Lower leg skin (tissue), 3 donors: ENCODE results near the gene ERO1A.

Experiments
- POLR2A ChIP-seq, 2 donors: fragments of 450-650 bp; IDR thresholded peaks; one replicate each; pipeline ENCODE4 v1.6.1; 2016 to 2017; ENCODE audit warnings: antibody characterized with exemption in 2 of 2, mild to moderate bottlenecking in 1 of 2, moderate library complexity in 1 of 2
- TF ChIP-seq, protein P1 (sequence below), 3 donors: fragments of 450-650 bp; IDR thresholded peaks; one replicate each; pipeline ENCODE4 v1.5.1; 2016; ENCODE audit warnings: antibody characterized with exemption in 3 of 3, mild to moderate bottlenecking in 3 of 3, moderate library complexity in 2 of 3

- TF ChIP-seq, protein P1, sequence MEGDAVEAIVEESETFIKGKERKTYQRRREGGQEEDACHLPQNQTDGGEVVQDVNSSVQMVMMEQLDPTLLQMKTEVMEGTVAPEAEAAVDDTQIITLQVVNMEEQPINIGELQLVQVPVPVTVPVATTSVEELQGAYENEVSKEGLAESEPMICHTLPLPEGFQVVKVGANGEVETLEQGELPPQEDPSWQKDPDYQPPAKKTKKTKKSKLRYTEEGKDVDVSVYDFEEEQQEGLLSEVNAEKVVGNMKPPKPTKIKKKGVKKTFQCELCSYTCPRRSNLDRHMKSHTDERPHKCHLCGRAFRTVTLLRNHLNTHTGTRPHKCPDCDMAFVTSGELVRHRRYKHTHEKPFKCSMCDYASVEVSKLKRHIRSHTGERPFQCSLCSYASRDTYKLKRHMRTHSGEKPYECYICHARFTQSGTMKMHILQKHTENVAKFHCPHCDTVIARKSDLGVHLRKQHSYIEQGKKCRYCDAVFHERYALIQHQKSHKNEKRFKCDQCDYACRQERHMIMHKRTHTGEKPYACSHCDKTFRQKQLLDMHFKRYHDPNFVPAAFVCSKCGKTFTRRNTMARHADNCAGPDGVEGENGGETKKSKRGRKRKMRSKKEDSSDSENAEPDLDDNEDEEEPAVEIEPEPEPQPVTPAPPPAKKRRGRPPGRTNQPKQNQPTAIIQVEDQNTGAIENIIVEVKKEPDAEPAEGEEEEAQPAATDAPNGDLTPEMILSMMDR (IDR thresholded peaks at IDR 0.05), result no peak
- TF ChIP-seq POLR2A (IDR thresholded peaks at IDR 0.05), result no peak
Observed at GRCh38 chr14:52724360-52724644, 28.9 kb upstream of the ERO1A start.
